GM12874 (cell line): ENCODE data around the gene INPP5B.

Experiments
- CTCF ChIP-seq: IDR thresholded peaks from 2 replicates; pipeline ENCODE4 v1.5.1; 2011; ENCODE audit warnings: low read depth, mild to moderate bottlenecking, control low read depth, low read length, moderate library complexity; ENCODE audit not compliant: insufficient read depth

The INPP5B gene

GRCh38 chr1:37951783-37952624, 5.2 kb upstream of the INPP5B start:
- TF ChIP-seq CTCF, result no peak

GRCh38 chr1:37951041-37951782, 4.4 kb upstream of the INPP5B start:
- TF ChIP-seq CTCF, result no peak

- no peak for TF ChIP-seq CTCF
Measured at GRCh38 chr1:37949524-37950152, 2.8 kb upstream of the INPP5B start.

GRCh38 chr1:37948841-37949240, 2.0 kb upstream of the INPP5B start:
- no peak for TF ChIP-seq CTCF

GRCh38 chr1:37948166-37948565, 1.3 kb upstream of the INPP5B start:
- TF ChIP-seq CTCF, result no peak

GRCh38 chr1:37947364-37947763, 511 bp upstream of the INPP5B start:
- no peak for TF ChIP-seq CTCF
